Urinary bladder (tissue), 4 donors: ENCODE measurements around the gene CSMD2. TPM values are rescaled to one million over a fixed set of nuclear protein-coding genes. Genes with fewer than 3 reads are reported as not detected.
"Not testable (repeated sequence)": the region's sequence is repeated elsewhere in the genome, so short reads cannot be mapped to it uniquely, and the experiment has no call there.

Experiments used
- DNase-seq: peaks from one replicate; pipeline ENCODE4 v3.0.0-alpha.2; 2015; ENCODE audit errors: extremely low spot score
- H3K27ac ChIP-seq: one replicate; pipeline ENCODE4 v1.5.1; 2013; ENCODE audit warnings: low read depth, mild to moderate bottlenecking, moderate library complexity
- H3K36me3 ChIP-seq: one replicate; pipeline ENCODE4 v1.6.1; 2013; ENCODE audit warnings: mild to moderate bottlenecking, moderate library complexity; ENCODE audit not compliant: insufficient read depth
- H3K4me1 ChIP-seq: one replicate; pipeline ENCODE4 v1.6.1; 2013; ENCODE audit warnings: mild to moderate bottlenecking, moderate library complexity; ENCODE audit not compliant: insufficient read depth
- H3K4me3 ChIP-seq: one replicate; pipeline ENCODE4 v1.5.1; 2013; ENCODE audit warnings: low read depth, low read length
- WGBS: extraction: QIAGEN DNeasy Blood & Tissue Kit; methylation state at CpG from one replicate; pipeline ENCODE4 v1.1.7; 2013; 5-methylcytosine and 5-hydroxymethylcytosine counted together
- polyA plus RNA-seq: library from polyadenylated mRNA; stranded (reverse); fragments of 200-250 nt; gene quantifications from one replicate; pipeline ENCODE4 v1.2.3, GENCODE V29; 2013
- total RNA-seq: library from RNA; depleted of rRNA; stranded (reverse); fragments of >200 nt; gene quantifications from one replicate; pipeline ENCODE4 v1.2.3, GENCODE V29; 2014
- donor health status: healthy with polysubstance abuse.
- donor health status: healthy.

CSMD2 gene
- total and polyA plus RNA-seq, 2 donors = 0.32 to 0.42 TPM

DNA sequence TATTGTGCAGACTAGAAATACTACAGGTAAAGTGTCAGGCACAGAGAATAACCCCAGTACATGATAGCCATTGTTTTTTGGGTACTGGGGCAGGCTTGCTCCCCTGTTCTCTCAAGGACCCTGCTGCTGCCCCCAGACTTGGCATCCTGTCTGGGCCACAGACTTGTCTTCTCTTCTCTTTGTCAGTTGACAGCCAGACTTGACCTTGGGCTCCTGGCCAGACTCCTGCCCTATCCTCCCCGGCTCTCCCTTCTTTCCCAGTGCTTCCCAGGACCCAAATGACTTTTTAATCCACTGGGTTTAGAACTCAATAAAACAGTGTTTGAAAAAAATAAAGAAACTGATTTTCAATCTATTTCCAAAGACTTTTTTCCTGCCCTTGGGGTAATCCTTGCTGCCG lies 649.4 kb downstream of the CSMD2 start:
- WGBS = 59% methylated on average over 2 of the region's 2 CpGs
- Histone ChIP-seq H3K27ac (no peak overlapping the region), H3K4me3 (no peak overlapping the region), H3K36me3 (no peaks in the 10 kb centered on the region), H3K4me1 (no peaks in the 10 kb centered on the region)
- DNase-seq = no peak

DNA sequence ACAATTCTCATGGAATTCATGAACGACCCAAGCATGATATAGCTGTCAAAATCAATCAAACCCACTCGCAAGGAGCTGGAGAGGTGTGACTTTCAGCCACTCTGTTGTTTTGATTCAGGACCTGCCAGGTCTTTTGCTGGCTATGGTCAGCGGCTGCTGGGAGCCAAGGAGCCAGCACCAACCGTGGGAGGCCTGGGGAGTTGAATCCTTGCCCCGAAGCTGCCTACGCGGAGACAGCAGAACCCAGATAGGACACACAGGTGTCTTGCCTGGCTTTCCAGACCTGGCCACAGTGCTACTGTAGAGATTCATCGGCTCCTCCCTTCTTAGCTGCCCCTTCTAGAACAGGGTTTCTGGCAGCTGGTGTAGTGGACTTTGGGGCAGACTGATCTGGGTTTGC lies 649.9 kb downstream of the CSMD2 start:
- H3K27ac ChIP-seq = no peak overlapping the region
- no peak overlapping the region for H3K4me3 ChIP-seq
- no peaks in the 10 kb centered on the region for H3K36me3 ChIP-seq
- WGBS = 83% methylated on average over 8 of the region's 8 CpGs
- H3K4me1 ChIP-seq = no peaks in the 10 kb centered on the region
- no peak for DNase-seq

DNA sequence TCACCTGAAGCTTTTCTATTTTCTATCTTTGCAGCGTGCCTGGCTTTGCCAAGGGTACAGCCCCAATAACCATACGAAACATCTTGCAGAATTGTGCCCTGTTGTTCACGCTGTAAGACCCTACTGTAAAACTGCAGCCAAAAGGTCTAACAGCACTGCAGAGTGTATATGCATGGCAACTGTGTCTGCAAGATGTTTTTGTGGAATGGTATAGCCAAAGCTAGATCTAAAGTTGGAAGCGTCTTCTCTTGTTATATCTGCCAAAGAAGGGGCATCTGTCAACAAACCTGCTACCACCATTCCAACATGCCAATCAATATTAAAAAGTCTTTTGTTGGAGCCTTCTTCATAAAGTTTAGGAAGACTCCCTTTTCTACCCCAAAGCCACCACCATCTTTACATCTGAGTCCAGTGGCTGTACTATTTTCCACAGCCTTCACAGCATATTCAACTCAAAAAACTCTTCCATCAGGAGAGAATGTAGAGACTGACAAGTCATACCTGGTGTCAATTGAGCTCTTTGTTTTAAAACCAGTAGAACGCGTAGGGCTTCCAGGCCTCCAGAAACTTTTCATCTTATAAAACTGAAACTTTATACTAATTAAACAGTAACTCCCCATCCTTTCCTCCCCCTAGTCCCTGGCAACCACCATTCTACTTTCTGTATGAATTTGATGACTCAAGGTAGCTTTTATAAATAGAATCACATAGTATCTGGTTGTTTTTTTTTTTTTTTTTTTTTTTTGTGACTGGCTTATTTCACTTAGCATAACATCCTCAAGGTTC lies 652.6 kb downstream of the CSMD2 start:
- WGBS = 87% methylated on average over 6 of the region's 6 CpGs
- H3K4me3 ChIP-seq = no peak overlapping the region
- no peaks in the 10 kb centered on the region for H3K36me3 ChIP-seq
- no peaks in the 10 kb centered on the region for H3K4me1 ChIP-seq
- DNase-seq = no peak
- no peak overlapping the region for H3K27ac ChIP-seq

DNA sequence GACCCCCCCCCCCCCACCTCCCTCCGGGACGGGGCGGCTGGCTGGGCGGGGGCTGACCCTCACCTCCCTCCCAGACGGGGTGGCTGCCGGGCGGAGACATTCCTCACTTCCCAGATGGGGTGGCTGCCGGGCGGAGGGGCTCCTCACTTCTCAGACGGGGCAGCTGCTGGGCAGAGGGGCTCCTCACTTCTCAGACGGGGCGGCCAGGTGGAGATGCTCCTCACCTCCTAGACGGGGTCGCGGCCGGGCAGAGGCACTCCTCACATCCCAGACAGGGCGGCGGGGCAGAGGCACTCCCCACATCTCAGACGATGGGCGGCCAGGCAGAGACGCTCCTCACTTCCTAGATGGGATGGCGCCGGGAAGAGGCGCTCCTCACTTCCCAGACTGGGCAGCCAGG lies 655.8 kb downstream of the CSMD2 start:
- H3K4me1 ChIP-seq, H3K4me3 ChIP-seq, DNase-seq, H3K27ac ChIP-seq, H3K36me3 ChIP-seq: not testable (repeated sequence)
- WGBS = 90% methylated on average over 23 of the region's 24 CpGs

DNA sequence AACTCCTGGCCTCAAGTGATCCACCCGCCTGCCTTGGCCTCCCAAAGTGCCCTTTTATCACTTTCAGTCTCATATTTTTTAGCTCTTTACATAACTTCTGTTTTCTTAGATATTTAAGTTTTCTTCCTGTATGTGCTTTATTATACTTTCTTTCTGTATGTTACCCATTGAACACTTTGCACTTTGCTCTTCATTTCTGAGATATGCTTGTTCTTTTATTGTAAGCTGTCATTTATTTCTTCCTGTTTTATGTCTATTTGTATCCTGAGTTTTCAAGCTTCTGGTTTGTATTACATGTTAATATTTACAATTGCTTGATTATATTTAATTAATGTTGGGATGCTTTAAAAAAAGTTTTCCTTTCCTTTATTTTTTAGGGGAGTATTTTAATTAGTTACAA lies 656.9 kb downstream of the CSMD2 start:
- Histone ChIP-seq H3K27ac (no peak overlapping the region), H3K4me3 (no peak overlapping the region), H3K36me3 (no peaks in the 10 kb centered on the region), H3K4me1 (no peaks in the 10 kb centered on the region)
- DNase-seq = no peak
- 91% methylated on average over 1 of the region's 1 CpG for WGBS

DNA sequence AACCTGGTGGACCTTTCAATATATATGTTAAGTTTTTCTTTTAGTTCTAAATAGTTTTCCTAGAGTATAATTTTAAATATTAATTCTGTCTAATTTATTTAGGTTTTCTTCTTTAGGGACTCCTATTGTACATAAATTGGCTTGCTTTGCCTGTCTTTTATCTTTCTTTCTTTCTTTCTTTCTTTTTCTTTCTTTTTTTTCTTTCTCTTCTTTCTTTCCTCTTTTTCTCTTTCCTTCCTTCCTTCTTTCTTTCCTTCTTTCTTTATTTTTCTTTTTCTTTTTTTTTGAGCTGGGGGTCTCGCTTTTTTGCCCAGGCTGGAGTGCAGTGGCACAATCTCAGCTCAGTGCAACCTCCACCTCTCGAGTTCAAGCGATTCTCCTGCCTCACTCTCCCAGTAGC lies 657.4 kb downstream of the CSMD2 start:
- no peak for DNase-seq
- H3K4me1 ChIP-seq = no peaks in the 10 kb centered on the region
- H3K36me3 ChIP-seq = no peaks in the 10 kb centered on the region
- H3K27ac ChIP-seq = no peak overlapping the region
- H3K4me3 ChIP-seq = no peak overlapping the region
- 90% methylated on average over 3 of the region's 3 CpGs for WGBS

DNA sequence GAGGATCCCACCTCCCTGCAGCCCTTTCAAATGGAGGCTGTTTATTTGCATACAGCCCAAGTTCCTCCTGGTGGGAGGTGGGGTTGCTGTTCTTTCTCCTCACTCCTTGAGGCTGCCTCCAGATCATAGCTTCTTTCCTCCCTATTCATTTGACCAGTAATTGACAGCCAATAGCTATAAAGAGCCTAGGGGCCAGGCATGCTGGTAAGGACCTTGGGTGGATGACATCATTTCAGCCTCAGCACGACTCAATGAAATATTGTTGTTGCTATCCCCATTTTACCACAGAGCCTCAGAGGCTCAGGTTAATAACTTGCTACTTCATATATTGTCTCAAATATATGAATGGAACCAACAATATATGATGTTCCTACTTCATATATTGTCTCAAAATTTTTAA lies 661.5 kb downstream of the CSMD2 start:
- 81% methylated on average over 1 of the region's 1 CpG for WGBS
- H3K4me1 ChIP-seq = no peaks in the 10 kb centered on the region
- no peak for DNase-seq
- no peak overlapping the region for H3K4me3 ChIP-seq
- no peak overlapping the region for H3K27ac ChIP-seq
- no peaks in the 10 kb centered on the region for H3K36me3 ChIP-seq

DNA sequence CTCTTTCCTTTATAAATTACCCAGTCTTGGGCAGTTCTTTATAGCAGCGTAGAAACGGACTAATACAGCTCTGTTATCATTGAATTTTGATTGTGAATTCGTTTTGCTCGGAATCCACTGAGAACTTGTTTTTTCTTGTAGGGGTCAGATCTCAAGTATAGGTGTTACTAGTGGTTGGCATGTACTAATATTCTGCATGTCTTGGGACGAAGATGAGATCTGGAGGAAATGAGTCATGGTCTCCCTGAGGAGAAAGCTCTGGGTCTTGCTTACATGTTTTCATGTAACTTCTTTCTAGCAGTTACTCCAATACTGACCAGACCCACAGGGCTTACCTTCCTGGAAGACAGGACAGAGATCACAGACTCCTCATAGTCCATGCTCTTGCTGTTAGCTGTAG lies 662.3 kb downstream of the CSMD2 start:
- no peaks in the 10 kb centered on the region for H3K4me1 ChIP-seq
- WGBS = 80% methylated on average over 5 of the region's 5 CpGs

DNA sequence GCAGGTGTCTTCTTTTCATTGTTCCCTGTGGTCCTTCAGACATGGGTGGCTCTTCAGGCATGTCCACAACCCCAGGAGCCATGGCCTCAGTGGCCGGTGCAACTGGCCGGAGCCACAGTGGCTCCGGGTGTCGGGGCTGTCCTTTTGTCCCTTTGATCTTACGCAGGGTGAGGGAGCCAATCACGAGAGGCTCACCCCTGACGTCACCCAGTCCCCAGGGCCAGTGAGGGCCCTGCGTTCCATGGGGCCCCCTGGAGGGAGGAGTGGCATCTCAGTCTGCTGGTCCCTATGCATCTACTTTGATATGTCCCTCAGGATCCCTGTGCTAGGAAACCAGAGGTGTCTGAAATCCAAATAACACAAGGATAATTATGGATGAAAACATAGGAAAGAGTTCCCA lies 663.3 kb downstream of the CSMD2 start:
- Histone ChIP-seq H3K4me3 (no peak overlapping the region), H3K27ac (no peak overlapping the region), H3K4me1 (no peaks in the 10 kb centered on the region), H3K36me3 (no peaks in the 10 kb centered on the region)
- DNase-seq = no peak
- WGBS = 91% methylated on average over 8 of the region's 8 CpGs

More for the DNA sequence above, 662.3 kb downstream of the CSMD2 start:
- no peaks in the 10 kb centered on the region for H3K36me3 ChIP-seq
- no peak overlapping the region for H3K4me3 ChIP-seq
- no peak overlapping the region for H3K27ac ChIP-seq
- DNase-seq = no peak

DNA sequence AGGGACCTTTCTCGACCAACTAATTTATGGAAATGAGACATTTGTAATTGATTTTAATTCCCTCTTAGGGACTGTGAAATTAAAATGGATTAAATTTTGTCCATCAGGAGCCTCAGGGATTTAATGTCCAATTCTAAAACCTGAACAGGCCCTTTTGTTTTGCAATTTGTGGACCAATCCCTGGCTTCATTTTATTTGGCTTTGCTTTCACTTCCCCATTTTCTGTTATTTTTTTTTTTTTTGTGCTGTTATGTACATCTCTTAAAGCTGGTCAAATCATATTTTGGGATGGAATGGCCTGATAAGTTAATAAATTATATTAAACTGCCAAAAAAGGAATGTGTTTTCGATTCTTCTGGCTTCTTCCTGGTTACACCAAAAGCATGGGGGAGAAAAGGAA lies 663.7 kb downstream of the CSMD2 start:
- no peaks in the 10 kb centered on the region for H3K4me1 ChIP-seq
- no peak overlapping the region for H3K4me3 ChIP-seq
- no peak for DNase-seq
- no peak overlapping the region for H3K27ac ChIP-seq
- 89% methylated on average over 2 of the region's 2 CpGs for WGBS
- no peaks in the 10 kb centered on the region for H3K36me3 ChIP-seq

DNA sequence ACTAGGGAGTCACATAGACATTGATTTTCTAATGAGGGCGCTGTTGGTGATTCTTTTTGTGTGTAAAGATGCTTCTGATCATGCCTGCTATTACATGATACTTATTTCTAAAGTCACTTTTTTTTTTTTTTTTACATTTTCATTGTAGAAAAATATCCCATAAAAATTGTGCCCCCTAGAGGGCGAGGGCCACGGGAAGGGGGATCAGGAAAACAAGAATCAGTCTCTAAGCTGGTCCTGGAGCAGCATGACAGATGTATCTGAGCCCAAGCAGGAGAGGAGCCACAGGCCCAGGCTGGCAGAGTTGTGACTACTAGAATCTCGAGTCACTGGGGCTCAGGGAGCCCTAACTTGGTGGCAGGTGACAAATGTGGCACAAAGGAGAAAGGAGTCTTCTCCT lies 664.5 kb downstream of the CSMD2 start:
- Histone ChIP-seq H3K4me3 (no peak overlapping the region), H3K36me3 (no peaks in the 10 kb centered on the region), H3K4me1 (no peaks in the 10 kb centered on the region), H3K27ac (no peak overlapping the region)
- no peak for DNase-seq
- WGBS = 71% methylated on average over 4 of the region's 4 CpGs

DNA sequence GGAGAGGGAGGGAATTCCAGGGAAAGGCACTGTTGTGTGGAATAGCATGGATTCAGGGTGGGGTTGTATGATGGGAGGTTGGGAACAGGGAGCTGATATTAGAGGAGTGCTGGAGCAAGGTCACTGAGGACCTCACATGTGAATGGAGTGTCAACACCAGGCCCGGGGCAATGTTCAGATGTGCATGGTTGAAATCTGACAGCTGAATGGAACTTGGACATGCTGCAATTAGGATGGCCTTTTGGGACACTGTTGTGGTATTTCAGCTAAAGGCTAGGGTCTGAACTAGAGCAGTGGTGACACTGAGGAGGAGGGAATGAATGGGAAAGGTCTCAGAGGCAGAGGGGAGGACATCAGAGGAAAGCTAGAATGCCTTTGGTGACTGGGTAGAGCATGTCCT lies 667.6 kb downstream of the CSMD2 start:
- no peaks in the 10 kb centered on the region for H3K4me1 ChIP-seq
- H3K4me3 ChIP-seq = no peak overlapping the region
- no peak overlapping the region for H3K27ac ChIP-seq
- no peak for DNase-seq
- peaks cover 4% of the 10 kb centered on the region for H3K36me3 ChIP-seq
- 96% methylated on average over 1 of the region's 1 CpG for WGBS

DNA sequence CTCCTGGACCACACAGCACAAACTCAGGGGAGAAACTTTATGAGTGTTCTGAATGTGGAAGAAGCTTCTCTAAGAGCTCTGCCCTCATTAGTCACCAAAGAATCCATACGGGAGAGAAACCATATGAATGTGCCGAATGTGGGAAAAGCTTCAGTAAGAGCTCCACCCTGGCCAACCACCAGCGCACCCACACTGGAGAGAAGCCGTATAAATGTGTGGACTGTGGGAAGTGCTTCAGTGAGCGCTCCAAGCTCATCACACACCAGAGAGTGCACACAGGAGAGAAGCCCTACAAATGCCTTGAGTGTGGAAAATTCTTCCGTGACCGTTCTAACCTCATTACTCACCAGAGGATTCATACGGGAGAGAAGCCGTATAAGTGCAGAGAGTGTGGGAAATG lies 670.1 kb downstream of the CSMD2 start:
- no peak overlapping the region for H3K27ac ChIP-seq
- 97% methylated on average over 9 of the region's 9 CpGs for WGBS
- no peak overlapping the region for H3K4me3 ChIP-seq
- H3K36me3 ChIP-seq = peaks cover 5% of the 10 kb centered on the region
- H3K4me1 ChIP-seq = no peaks in the 10 kb centered on the region
- DNase-seq = no peak

DNA sequence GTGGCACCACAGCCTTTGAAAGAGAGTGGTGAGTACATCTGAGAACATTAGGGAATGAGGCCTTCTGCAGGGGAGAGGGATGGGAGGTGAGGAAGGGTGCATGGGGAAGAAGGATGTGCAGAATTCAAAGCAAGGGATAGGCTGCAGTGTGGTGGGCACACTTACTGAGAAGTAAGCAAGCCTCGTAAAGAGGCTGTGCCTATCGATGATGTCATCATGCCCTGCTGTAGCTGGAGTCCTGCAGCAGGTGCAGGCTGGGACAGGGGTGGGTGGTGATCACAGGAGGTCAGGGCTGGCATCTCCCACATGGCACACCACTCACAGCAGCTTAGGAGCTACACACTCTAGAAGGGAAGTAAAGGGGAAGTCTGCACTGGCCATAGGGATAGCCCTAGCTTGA lies 676.4 kb downstream of the CSMD2 start:
- peaks cover 12% of the 10 kb centered on the region for H3K36me3 ChIP-seq
- H3K4me3 ChIP-seq = no peak overlapping the region
- no peak overlapping the region for H3K27ac ChIP-seq
- DNase-seq = no peak
- 95% methylated on average over 2 of the region's 2 CpGs for WGBS
- H3K4me1 ChIP-seq = no peaks in the 10 kb centered on the region

DNA sequence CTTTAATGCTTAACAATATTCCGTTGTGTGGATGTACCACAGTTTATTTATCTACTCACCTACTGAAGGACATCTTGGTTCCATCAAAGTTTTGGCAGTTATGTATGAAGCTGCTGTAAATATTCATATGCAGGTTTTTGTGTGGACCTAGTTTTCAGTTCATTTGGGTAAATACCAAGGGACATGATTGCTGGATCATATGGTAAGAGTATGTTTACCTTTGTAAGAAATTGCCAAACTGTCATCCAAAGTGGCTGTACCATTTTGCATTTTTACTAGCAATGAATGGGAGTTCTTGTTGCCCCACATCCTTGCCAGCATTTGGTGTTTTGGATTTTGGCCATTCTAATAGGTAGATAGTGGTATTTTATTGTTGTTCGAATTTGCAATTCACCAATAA lies 682.6 kb downstream of the CSMD2 start:
- H3K4me1 ChIP-seq = no peaks in the 10 kb centered on the region

More for the DNA sequence above, 682.6 kb downstream of the CSMD2 start:
- H3K36me3 ChIP-seq = peaks cover 6% of the 10 kb centered on the region
- 96% methylated on average over 2 of the region's 2 CpGs for WGBS
- DNase-seq = no peak
- no peak overlapping the region for H3K4me3 ChIP-seq
- no peak overlapping the region for H3K27ac ChIP-seq
